ENCODE results near the gene DGKQ.

DNA sequence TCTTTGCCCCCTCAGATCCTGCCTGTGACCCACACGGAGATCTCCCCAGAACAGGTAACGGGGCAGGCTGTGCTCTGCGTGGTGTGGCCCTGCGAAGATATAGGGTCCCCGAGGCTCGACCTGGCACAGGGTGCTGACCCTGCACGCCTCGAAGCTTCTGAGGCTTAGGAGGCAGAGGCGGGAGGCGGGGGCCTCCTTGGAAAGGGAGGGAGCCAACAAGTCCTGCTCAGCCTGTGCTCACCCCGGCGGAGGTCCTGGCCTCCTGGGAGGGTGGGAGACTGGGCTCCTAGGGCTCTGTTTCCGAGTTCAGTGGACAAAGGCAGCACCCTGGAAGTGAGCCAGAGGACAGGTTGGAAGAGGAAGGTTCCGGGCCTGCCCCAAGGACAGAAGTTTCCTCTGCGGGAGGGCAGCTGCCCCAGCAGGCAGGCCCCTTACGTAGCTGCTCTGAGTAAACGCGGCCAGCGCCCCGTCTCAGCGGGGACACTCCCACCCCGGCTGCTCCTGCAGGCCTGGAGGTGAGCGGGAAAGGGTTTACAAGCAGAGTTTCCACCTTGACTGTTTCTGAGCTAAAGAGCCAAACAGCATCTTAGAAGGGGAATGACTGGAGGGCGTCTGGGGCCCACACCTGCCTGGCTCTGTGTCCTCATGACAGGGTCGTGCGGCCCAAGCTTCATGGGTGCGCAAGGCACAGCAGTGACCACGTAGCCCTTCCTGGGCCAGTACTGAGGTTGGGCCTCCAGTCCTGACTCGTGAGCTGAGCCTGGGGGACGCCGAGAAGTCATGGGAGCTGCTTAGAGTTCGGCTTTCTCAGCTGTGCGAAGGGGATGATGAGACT is 25.1 kb downstream of the DGKQ start:
- TF ChIP-seq, protein P1, sequence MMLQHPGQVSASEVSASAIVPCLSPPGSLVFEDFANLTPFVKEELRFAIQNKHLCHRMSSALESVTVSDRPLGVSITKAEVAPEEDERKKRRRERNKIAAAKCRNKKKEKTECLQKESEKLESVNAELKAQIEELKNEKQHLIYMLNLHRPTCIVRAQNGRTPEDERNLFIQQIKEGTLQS (IDR thresholded peaks at IDR 0.05; ENCODE audit: insufficient read depth, low read depth, low read length): no peak
- TF ChIP-seq, protein P2, sequence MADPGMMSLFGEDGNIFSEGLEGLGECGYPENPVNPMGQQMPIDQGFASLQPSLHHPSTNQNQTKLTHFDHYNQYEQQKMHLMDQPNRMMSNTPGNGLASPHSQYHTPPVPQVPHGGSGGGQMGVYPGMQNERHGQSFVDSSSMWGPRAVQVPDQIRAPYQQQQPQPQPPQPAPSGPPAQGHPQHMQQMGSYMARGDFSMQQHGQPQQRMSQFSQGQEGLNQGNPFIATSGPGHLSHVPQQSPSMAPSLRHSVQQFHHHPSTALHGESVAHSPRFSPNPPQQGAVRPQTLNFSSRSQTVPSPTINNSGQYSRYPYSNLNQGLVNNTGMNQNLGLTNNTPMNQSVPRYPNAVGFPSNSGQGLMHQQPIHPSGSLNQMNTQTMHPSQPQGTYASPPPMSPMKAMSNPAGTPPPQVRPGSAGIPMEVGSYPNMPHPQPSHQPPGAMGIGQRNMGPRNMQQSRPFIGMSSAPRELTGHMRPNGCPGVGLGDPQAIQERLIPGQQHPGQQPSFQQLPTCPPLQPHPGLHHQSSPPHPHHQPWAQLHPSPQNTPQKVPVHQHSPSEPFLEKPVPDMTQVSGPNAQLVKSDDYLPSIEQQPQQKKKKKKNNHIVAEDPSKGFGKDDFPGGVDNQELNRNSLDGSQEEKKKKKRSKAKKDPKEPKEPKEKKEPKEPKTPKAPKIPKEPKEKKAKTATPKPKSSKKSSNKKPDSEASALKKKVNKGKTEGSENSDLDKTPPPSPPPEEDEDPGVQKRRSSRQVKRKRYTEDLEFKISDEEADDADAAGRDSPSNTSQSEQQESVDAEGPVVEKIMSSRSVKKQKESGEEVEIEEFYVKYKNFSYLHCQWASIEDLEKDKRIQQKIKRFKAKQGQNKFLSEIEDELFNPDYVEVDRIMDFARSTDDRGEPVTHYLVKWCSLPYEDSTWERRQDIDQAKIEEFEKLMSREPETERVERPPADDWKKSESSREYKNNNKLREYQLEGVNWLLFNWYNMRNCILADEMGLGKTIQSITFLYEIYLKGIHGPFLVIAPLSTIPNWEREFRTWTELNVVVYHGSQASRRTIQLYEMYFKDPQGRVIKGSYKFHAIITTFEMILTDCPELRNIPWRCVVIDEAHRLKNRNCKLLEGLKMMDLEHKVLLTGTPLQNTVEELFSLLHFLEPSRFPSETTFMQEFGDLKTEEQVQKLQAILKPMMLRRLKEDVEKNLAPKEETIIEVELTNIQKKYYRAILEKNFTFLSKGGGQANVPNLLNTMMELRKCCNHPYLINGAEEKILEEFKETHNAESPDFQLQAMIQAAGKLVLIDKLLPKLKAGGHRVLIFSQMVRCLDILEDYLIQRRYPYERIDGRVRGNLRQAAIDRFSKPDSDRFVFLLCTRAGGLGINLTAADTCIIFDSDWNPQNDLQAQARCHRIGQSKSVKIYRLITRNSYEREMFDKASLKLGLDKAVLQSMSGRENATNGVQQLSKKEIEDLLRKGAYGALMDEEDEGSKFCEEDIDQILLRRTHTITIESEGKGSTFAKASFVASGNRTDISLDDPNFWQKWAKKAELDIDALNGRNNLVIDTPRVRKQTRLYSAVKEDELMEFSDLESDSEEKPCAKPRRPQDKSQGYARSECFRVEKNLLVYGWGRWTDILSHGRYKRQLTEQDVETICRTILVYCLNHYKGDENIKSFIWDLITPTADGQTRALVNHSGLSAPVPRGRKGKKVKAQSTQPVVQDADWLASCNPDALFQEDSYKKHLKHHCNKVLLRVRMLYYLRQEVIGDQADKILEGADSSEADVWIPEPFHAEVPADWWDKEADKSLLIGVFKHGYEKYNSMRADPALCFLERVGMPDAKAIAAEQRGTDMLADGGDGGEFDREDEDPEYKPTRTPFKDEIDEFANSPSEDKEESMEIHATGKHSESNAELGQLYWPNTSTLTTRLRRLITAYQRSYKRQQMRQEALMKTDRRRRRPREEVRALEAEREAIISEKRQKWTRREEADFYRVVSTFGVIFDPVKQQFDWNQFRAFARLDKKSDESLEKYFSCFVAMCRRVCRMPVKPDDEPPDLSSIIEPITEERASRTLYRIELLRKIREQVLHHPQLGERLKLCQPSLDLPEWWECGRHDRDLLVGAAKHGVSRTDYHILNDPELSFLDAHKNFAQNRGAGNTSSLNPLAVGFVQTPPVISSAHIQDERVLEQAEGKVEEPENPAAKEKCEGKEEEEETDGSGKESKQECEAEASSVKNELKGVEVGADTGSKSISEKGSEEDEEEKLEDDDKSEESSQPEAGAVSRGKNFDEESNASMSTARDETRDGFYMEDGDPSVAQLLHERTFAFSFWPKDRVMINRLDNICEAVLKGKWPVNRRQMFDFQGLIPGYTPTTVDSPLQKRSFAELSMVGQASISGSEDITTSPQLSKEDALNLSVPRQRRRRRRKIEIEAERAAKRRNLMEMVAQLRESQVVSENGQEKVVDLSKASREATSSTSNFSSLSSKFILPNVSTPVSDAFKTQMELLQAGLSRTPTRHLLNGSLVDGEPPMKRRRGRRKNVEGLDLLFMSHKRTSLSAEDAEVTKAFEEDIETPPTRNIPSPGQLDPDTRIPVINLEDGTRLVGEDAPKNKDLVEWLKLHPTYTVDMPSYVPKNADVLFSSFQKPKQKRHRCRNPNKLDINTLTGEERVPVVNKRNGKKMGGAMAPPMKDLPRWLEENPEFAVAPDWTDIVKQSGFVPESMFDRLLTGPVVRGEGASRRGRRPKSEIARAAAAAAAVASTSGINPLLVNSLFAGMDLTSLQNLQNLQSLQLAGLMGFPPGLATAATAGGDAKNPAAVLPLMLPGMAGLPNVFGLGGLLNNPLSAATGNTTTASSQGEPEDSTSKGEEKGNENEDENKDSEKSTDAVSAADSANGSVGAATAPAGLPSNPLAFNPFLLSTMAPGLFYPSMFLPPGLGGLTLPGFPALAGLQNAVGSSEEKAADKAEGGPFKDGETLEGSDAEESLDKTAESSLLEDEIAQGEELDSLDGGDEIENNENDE (IDR thresholded peaks at IDR 0.05; ENCODE audit: insufficient replicate concordance, low read length): no peak
- TF ChIP-seq NRF1 (IDR thresholded peaks at IDR 0.05; ENCODE audit: low read depth, low read length) (no peak), CREB1 (IDR thresholded peaks at IDR 0.05) (no peak)
- TF ChIP-seq, protein P3, sequence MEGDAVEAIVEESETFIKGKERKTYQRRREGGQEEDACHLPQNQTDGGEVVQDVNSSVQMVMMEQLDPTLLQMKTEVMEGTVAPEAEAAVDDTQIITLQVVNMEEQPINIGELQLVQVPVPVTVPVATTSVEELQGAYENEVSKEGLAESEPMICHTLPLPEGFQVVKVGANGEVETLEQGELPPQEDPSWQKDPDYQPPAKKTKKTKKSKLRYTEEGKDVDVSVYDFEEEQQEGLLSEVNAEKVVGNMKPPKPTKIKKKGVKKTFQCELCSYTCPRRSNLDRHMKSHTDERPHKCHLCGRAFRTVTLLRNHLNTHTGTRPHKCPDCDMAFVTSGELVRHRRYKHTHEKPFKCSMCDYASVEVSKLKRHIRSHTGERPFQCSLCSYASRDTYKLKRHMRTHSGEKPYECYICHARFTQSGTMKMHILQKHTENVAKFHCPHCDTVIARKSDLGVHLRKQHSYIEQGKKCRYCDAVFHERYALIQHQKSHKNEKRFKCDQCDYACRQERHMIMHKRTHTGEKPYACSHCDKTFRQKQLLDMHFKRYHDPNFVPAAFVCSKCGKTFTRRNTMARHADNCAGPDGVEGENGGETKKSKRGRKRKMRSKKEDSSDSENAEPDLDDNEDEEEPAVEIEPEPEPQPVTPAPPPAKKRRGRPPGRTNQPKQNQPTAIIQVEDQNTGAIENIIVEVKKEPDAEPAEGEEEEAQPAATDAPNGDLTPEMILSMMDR (IDR thresholded peaks at IDR 0.05; ENCODE audit: control extremely low read depth in 1 of 3, insufficient read depth in 1 of 3, low read depth in 1 of 3, low read length in 3 of 3): no peak

Data from H1 (cell line).